Stimulated activated CD4-positive, alpha-beta T cell treated with anti-CD3 and anti-CD28 coated beads, Interleukin-2, amount 100 ng/mL, for 24 hours (primary cell): ENCODE measurements around the gene GAMT.
A peak's percentile ranks its signal among the peaks of the same experiment; 100 is the strongest.

Experiments used
- DNase-seq, 2 donors: peaks; one replicate each; pipeline ENCODE4 v3.0.0-alpha.2; 2020

The GAMT gene

GRCh38 chr19:1362387-1363257, 38.7 kb downstream of the GAMT start:
- no peak for DNase-seq

- DNase-seq = no peak
Observed at GRCh38 chr19:1361601-1362386, 39.5 kb downstream of the GAMT start.

GRCh38 chr19:1360818-1361461, 40.4 kb downstream of the GAMT start:
- DNase-seq = no peak

GRCh38 chr19:1360126-1360817, 41.1 kb downstream of the GAMT start:
- DNase-seq = no peak

GRCh38 chr19:1357531-1358109, 43.7 kb downstream of the GAMT start:
- no peak for DNase-seq

- no peak for DNase-seq
Observed at GRCh38 chr19:1356508-1356865, 44.9 kb downstream of the GAMT start.

- peak in 1 of 2 donors; percentile 26 for DNase-seq
Observed at GRCh38 chr19:1355568-1356507, 45.5 kb downstream of the GAMT start.

- DNase-seq = no peak
Observed at GRCh38 chr19:1354970-1355567, 46.3 kb downstream of the GAMT start.

- DNase-seq = no peak
Observed at GRCh38 chr19:1353144-1353543, 48.2 kb downstream of the GAMT start.

- DNase-seq = no peak
Observed at GRCh38 chr19:1351381-1351851, 49.9 kb downstream of the GAMT start.

GRCh38 chr19:1350867-1351266, 50.5 kb downstream of the GAMT start:
- DNase-seq = no peak

- DNase-seq = no peak
Observed at GRCh38 chr19:1349211-1349610, 52.1 kb downstream of the GAMT start.
